Measurements from ENCODE around the gene SLC19A3.

The SLC19A3 gene

GRCh38 chr2:227703961-227704360 is 13.9 kb downstream of the SLC19A3 start:
- Histone ChIP-seq H3K14ac (ENCODE audit: low read length) (no peak overlapping the region), H2BK12ac (ENCODE audit: low read length) (peak overlapping the region; percentile 21), H3K18ac (ENCODE audit: low read length) (no peak overlapping the region), H3K9me3 (ENCODE audit: insufficient read depth, low read depth, low read length) (peaks cover 1% of the 10 kb centered on the region), H3K36me3 (ENCODE audit: control insufficient read depth in 1 of 2, insufficient read depth in 2 of 2, low read length in 2 of 2) (peaks cover 3 to 5% of the 10 kb centered on the region in 2 experiments), H3K79me1 (ENCODE audit: low read length) (peaks cover 15% of the 10 kb centered on the region), H3K4me2 (ENCODE audit: low read length) (no peak overlapping the region), H3K9ac (ENCODE audit: low read length) (no peak overlapping the region), H3K4ac (ENCODE audit: low read depth, low read length) (no peak overlapping the region), H4K91ac (ENCODE audit: low read depth, low read length) (peak overlapping the region; percentile 76), H3K27ac (ENCODE audit: low read depth, low read length) (peak overlapping the region; percentile 89), H2AK5ac (ENCODE audit: low read length) (no peak overlapping the region), H3K4me3 (ENCODE audit: low read depth, low read length) (no peak overlapping the region), H2BK5ac (ENCODE audit: low read depth, low read length, poor library complexity) (peak overlapping the region; percentile 55), H4K12ac (ENCODE audit: low read depth, low read length) (no peak overlapping the region), H3K4me1 (ENCODE audit: control insufficient read depth in 1 of 2, insufficient read depth in 2 of 2, low read length in 2 of 2) (peaks cover 6 to 10% of the 10 kb centered on the region in 2 experiments), H2AFZ (ENCODE audit: insufficient read depth, low read length, poor library complexity) (no peak overlapping the region), H3K79me2 (ENCODE audit: control insufficient read depth, insufficient read depth, low read length, poor library complexity) (no peaks in the 10 kb centered on the region), H4K8ac (ENCODE audit: low read depth, low read length) (no peak overlapping the region), H3K27me3 (ENCODE audit: insufficient read depth, low read length) (no peaks in the 10 kb centered on the region), H2BK120ac (ENCODE audit: insufficient read depth, low read length, poor library complexity) (peak overlapping the region; percentile 67), H3K23ac (ENCODE audit: low read length) (no peak overlapping the region)
- no CpG with 5 or more reads among the region's 3 CpGs for WGBS (ENCODE audit: extremely low coverage, insufficient coverage, insufficient read length)
- DNase-seq = peak in 1 of 2 donors; percentile 47

GRCh38 chr2:227703280-227703732 is 14.5 kb downstream of the SLC19A3 start:
- Histone ChIP-seq H3K36me3 (ENCODE audit: control insufficient read depth in 1 of 2, insufficient read depth in 2 of 2, low read length in 2 of 2) (peaks cover 5 to 6% of the 10 kb centered on the region in 2 experiments), H2AFZ (ENCODE audit: insufficient read depth, low read length, poor library complexity) (no peak overlapping the region), H3K79me2 (ENCODE audit: control insufficient read depth, insufficient read depth, low read length, poor library complexity) (no peaks in the 10 kb centered on the region), H3K27me3 (ENCODE audit: insufficient read depth, low read length) (no peaks in the 10 kb centered on the region), H3K9me3 (ENCODE audit: insufficient read depth, low read depth, low read length) (peaks cover 1% of the 10 kb centered on the region), H3K79me1 (ENCODE audit: low read length) (peaks cover 15% of the 10 kb centered on the region), H2BK12ac (ENCODE audit: low read length) (peak overlapping the region; percentile 70), H3K14ac (ENCODE audit: low read length) (no peak overlapping the region), H3K18ac (ENCODE audit: low read length) (no peak overlapping the region), H3K4me3 (ENCODE audit: low read depth, low read length) (no peak overlapping the region), H3K4ac (ENCODE audit: low read depth, low read length) (no peak overlapping the region), H2AK5ac (ENCODE audit: low read length) (no peak overlapping the region), H4K91ac (ENCODE audit: low read depth, low read length) (peak overlapping the region; percentile 76), H4K8ac (ENCODE audit: low read depth, low read length) (no peak overlapping the region), H4K12ac (ENCODE audit: low read depth, low read length) (no peak overlapping the region), H2BK5ac (ENCODE audit: low read depth, low read length, poor library complexity) (peak overlapping the region; percentile 94), H3K4me1 (ENCODE audit: control insufficient read depth in 1 of 2, insufficient read depth in 2 of 2, low read length in 2 of 2) (peaks cover 6 to 10% of the 10 kb centered on the region in 2 experiments), H3K27ac (ENCODE audit: low read depth, low read length) (peak overlapping the region; percentile 91), H3K4me2 (ENCODE audit: low read length) (peak overlapping the region; percentile 48), H2BK120ac (ENCODE audit: insufficient read depth, low read length, poor library complexity) (peak overlapping the region; percentile 67), H3K23ac (ENCODE audit: low read length) (no peak overlapping the region), H3K9ac (ENCODE audit: low read length) (no peak overlapping the region)
- DNase-seq = peak; percentile 89 to 99
- no CpG with 5 or more reads among the region's 4 CpGs for whole genome bisulfite sequencing (ENCODE audit: extremely low coverage, insufficient coverage, insufficient read length)

- Histone ChIP-seq H3K4me2 (ENCODE audit: low read length) (no peak overlapping the region), H3K23ac (ENCODE audit: low read length) (no peak overlapping the region), H2BK120ac (ENCODE audit: insufficient read depth, low read length, poor library complexity) (no peak overlapping the region), H3K4me3 (ENCODE audit: low read depth, low read length) (no peak overlapping the region), H4K8ac (ENCODE audit: low read depth, low read length) (no peak overlapping the region), H2AFZ (ENCODE audit: insufficient read depth, low read length, poor library complexity) (no peak overlapping the region), H3K9ac (ENCODE audit: low read length) (no peak overlapping the region), H3K18ac (ENCODE audit: low read length) (no peak overlapping the region), H4K91ac (ENCODE audit: low read depth, low read length) (no peak overlapping the region), H3K4ac (ENCODE audit: low read depth, low read length) (no peak overlapping the region), H2BK5ac (ENCODE audit: low read depth, low read length, poor library complexity) (no peak overlapping the region), H2BK12ac (ENCODE audit: low read length) (no peak overlapping the region), H3K9me3 (ENCODE audit: insufficient read depth, low read depth, low read length) (peaks cover 1% of the 10 kb centered on the region), H3K79me2 (ENCODE audit: control insufficient read depth, insufficient read depth, low read length, poor library complexity) (no peaks in the 10 kb centered on the region), H3K27me3 (ENCODE audit: insufficient read depth, low read length) (no peaks in the 10 kb centered on the region), H3K27ac (ENCODE audit: low read depth, low read length) (no peak overlapping the region), H3K14ac (ENCODE audit: low read length) (no peak overlapping the region), H4K12ac (ENCODE audit: low read depth, low read length) (no peak overlapping the region), H3K36me3 (ENCODE audit: control insufficient read depth in 1 of 2, insufficient read depth in 2 of 2, low read length in 2 of 2) (peaks cover 5 to 8% of the 10 kb centered on the region in 2 experiments), H2AK5ac (ENCODE audit: low read length) (no peak overlapping the region), H3K4me1 (ENCODE audit: control insufficient read depth in 1 of 2, insufficient read depth in 2 of 2, low read length in 2 of 2) (peaks cover 6 to 10% of the 10 kb centered on the region in 2 experiments), H3K79me1 (ENCODE audit: low read length) (peaks cover 15% of the 10 kb centered on the region)
- no CpG with 5 or more reads among the region's 3 CpGs for WGBS (ENCODE audit: extremely low coverage, insufficient coverage, insufficient read length)
- DNase-seq = no peak
These were observed 16.3 kb downstream of the SLC19A3 start for GRCh38 chr2:227701556-227701955.

- peaks cover 5 to 8% of the 10 kb centered on the region in 2 experiments for H3K36me3 ChIP-seq (ENCODE audit: control insufficient read depth in 1 of 2, insufficient read depth in 2 of 2, low read length in 2 of 2)
These were observed 20.7 kb downstream of the SLC19A3 start for GRCh38 chr2:227696990-227697679.

More at GRCh38 chr2:227696990-227697679, 20.7 kb downstream of the SLC19A3 start:
- H2BK120ac ChIP-seq (ENCODE audit: insufficient read depth, low read length, poor library complexity) = no peak overlapping the region
- no peaks in the 10 kb centered on the region for H3K79me2 ChIP-seq (ENCODE audit: control insufficient read depth, insufficient read depth, low read length, poor library complexity)
- no peak overlapping the region for H4K91ac ChIP-seq (ENCODE audit: low read depth, low read length)
- peaks cover 2% of the 10 kb centered on the region for H3K79me1 ChIP-seq (ENCODE audit: low read length)
- no peak overlapping the region for H2BK12ac ChIP-seq (ENCODE audit: low read length)
- H3K27ac ChIP-seq (ENCODE audit: low read depth, low read length) = no peak overlapping the region
- no peak overlapping the region for H4K12ac ChIP-seq (ENCODE audit: low read depth, low read length)
- no peak overlapping the region for H3K4ac ChIP-seq (ENCODE audit: low read depth, low read length)
- no peak overlapping the region for H2AFZ ChIP-seq (ENCODE audit: insufficient read depth, low read length, poor library complexity)
- H3K14ac ChIP-seq (ENCODE audit: low read length) = no peak overlapping the region
- H3K27me3 ChIP-seq (ENCODE audit: insufficient read depth, low read length) = no peaks in the 10 kb centered on the region
- DNase-seq = no peak
- no peak overlapping the region for H3K23ac ChIP-seq (ENCODE audit: low read length)
- H3K18ac ChIP-seq (ENCODE audit: low read length) = no peak overlapping the region
- WGBS (ENCODE audit: extremely low coverage, insufficient coverage, insufficient read length) = no CpG with 5 or more reads among the region's 2 CpGs
- H3K4me1 ChIP-seq (ENCODE audit: control insufficient read depth in 1 of 2, insufficient read depth in 2 of 2, low read length in 2 of 2) = no peaks in the 10 kb centered on the region
- no peak overlapping the region for H3K4me2 ChIP-seq (ENCODE audit: low read length)
- H3K9me3 ChIP-seq (ENCODE audit: insufficient read depth, low read depth, low read length) = peaks cover 1% of the 10 kb centered on the region
- no peak overlapping the region for H3K9ac ChIP-seq (ENCODE audit: low read length)
- no peak overlapping the region for H2AK5ac ChIP-seq (ENCODE audit: low read length)
- H4K8ac ChIP-seq (ENCODE audit: low read depth, low read length) = no peak overlapping the region
- no peak overlapping the region for H3K4me3 ChIP-seq (ENCODE audit: low read depth, low read length)
- no peak overlapping the region for H2BK5ac ChIP-seq (ENCODE audit: low read depth, low read length, poor library complexity)
